ENCODE measurements around the gene LIPC. TPM values are rescaled to one million over a fixed set of nuclear protein-coding genes. Genes with fewer than 3 reads are reported as not detected.

Gene LIPC
- total RNA-seq, 4 donors from 2014 or later = 0.48 to 8.2 (median 2.6) TPM; not detected in 1

DNA sequence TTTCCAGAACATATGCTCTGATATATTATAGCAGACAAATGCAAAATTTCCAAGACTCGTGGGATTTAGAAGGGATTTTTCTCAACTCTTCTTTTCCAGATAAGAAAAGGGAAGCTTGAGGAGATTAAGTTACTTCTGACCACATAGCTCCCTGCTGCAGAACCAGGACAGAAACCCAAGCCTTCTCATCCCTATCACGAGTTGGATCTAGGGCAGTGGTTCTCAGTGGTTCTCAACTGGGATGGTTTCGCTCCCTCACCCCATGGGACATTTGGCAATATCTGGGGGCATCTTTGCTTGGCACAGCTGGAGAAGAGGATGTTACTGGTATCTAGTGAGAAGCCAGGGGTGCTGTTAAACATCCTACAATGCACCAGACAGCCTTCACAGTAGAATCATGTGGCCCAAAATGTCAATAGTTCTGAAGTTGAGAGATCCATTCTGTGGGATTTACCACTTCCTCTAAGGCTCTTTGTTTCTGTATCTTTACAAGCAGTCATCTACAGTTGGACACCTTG, 64.2 kb downstream of the LIPC start:
- no peak overlapping the region for H3K4me3 ChIP-seq
- no peaks in the 10 kb centered on the region for H3K27me3 ChIP-seq
- 90 to 93% methylated on average over 3 of the region's 3 CpGs for WGBS, 2 donors (ENCODE audit: low coverage in 1 of 2)
- H3K27ac ChIP-seq = no peak overlapping the region
- H3K9me3 ChIP-seq = no peaks in the 10 kb centered on the region
- intact Hi-C loops (cut with DNase I; ENCODE audit: low total_unique reads) (no loop called here), in situ Hi-C loops (cut with MboI; ENCODE audit: low pct_ligation_motif_present in 1 of 4, low pct_unique_long_range_greater_than_20kb in 1 of 4, low sequenced_read_pairs in 3 of 4) (no loop called here)
- TF ChIP-seq POLR2AphosphoS5 (IDR thresholded peaks at IDR 0.05) = no peak
- no peak for TF ChIP-seq EP300 (IDR thresholded peaks at IDR 0.05; ENCODE audit: low read depth)
- no peak for TF ChIP-seq POLR2A (IDR thresholded peaks at IDR 0.05)
- no peak for TF ChIP-seq CTCF (IDR thresholded peaks at IDR 0.05)
- no peak for DNase-seq
- no peaks in the 10 kb centered on the region for H3K36me3 ChIP-seq
- H3K4me1 ChIP-seq = no peaks in the 10 kb centered on the region

DNA sequence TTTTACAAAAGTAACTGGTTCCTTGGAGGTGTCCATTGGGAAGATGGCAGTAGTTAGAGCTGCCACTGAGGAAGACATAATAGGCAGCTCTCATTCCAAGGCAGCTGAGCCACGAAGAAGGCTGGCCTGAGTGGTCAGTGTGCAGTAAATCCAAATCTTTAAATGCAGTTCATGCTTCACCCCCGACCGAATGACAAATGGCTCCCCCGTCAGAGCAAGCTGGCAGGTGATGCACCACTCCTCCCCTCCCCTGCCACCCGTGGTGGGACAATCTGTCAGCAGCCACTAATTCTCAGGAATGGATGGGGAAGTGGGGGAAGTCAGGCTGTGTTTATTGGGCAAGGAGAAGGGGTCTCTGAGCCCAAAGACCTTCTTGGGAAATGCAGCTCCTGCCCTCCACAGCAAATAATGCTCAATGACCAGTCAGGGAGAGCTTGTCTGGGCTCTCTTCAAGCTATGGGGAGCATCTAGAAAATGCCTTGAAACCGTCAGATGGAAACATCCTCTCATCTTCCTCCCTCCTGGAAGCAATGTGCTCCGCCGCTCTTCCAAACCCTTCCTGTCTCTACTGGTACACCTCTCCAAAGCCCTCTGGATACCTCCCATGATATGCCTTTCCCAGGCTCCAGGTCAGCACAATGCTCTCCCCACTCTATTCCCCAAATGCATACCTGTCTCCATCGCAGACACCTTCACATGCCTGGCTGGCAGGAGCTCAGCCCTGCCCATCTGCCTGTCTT, 65.4 kb downstream of the LIPC start:
- TF ChIP-seq POLR2AphosphoS5 (IDR thresholded peaks at IDR 0.05) = no peak
- no peak for TF ChIP-seq POLR2A (IDR thresholded peaks at IDR 0.05)
- TF ChIP-seq CTCF (IDR thresholded peaks at IDR 0.05) = no peak
- TF ChIP-seq EP300 (IDR thresholded peaks at IDR 0.05; ENCODE audit: low read depth) = no peak
- H3K27me3 ChIP-seq = no peaks in the 10 kb centered on the region
- in situ Hi-C loops (cut with MboI; ENCODE audit: low pct_ligation_motif_present in 1 of 4, low pct_unique_long_range_greater_than_20kb in 1 of 4, low sequenced_read_pairs in 3 of 4) (no loop called here), intact Hi-C loops (cut with DNase I; ENCODE audit: low total_unique reads) (no loop called here)
- no peak overlapping the region for H3K4me3 ChIP-seq
- H3K36me3 ChIP-seq = no peaks in the 10 kb centered on the region
- DNase-seq = no peak
- H3K27ac ChIP-seq = no peak overlapping the region
- 85% methylated on average over 9 of the region's 9 CpGs; no CpG with 5 or more reads in 1 of the 2 donors for WGBS, 2 donors (ENCODE audit: low coverage in 1 of 2)
- no peaks in the 10 kb centered on the region for H3K9me3 ChIP-seq
- no peaks in the 10 kb centered on the region for H3K4me1 ChIP-seq

DNA sequence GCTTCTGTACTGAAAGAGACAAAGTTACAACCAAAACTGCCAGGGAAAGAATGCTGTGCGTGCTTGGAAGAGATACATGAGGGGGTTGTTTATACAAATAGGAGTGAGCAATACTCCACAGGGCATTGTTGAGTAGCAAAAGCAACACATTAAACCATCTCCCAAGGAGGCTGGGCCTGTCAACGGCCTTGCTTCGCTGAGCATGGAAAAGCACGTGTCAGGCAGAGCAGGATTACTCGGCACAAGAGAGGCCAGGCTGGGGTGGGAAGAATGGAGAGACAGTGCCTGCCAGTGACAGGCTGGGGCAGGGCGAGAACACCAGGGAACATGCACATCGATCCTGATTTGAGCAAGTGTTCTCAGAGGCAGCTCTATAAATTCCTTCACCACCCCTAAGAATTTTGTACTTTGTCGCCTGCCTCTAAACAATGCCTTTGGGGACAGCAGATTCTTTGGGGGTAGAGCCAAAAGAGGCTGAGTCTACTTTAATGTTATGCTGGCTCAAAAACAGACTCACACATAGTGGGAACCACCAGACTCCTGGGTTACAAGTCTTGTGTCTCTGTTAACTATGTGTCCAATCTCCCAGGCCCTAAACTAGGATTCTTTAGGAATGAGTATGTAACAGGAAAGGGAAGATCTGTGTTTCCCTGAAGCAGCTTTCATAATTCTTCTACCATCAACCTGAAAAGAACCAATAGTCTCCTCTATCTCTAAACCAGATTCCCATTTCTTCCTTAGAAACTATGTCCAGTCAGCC, 67.2 kb downstream of the LIPC start:
- Histone ChIP-seq H3K27me3 (no peaks in the 10 kb centered on the region), H3K27ac (no peak overlapping the region), H3K4me1 (no peaks in the 10 kb centered on the region), H3K36me3 (no peaks in the 10 kb centered on the region), H3K4me3 (no peak overlapping the region), H3K9me3 (no peaks in the 10 kb centered on the region)
- DNase-seq = no peak
- WGBS, 2 donors (ENCODE audit: low coverage in 1 of 2) = 58 to 79% methylated on average over 5 to 8 of the region's 8 CpGs
- in situ Hi-C loops (cut with MboI; ENCODE audit: low pct_ligation_motif_present in 1 of 4, low pct_unique_long_range_greater_than_20kb in 1 of 4, low sequenced_read_pairs in 3 of 4) (no loop called here), intact Hi-C loops (cut with DNase I; ENCODE audit: low total_unique reads) (no loop called here)
- TF ChIP-seq POLR2A (IDR thresholded peaks at IDR 0.05) (no peak), CTCF (IDR thresholded peaks at IDR 0.05) (no peak), EP300 (IDR thresholded peaks at IDR 0.05; ENCODE audit: low read depth) (no peak), POLR2AphosphoS5 (IDR thresholded peaks at IDR 0.05) (no peak)

DNA sequence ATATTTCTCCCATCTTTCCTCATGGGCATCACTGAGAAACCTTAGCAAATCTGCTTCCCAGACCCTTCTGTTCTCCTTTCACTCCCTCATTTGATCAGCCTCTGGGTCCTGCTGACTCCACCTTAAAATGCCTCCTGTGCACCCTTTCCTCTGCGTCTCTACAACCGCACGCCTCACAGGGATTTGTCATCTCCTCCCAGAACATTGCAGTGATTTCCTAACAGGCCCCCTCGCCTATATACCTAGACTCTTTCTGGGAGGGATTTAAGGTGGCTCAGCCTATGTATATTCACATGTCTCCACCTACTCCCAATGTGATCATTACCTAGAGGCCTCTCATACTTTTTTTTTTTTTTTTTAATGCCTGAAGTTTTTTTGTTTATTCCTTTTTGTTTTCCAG, 69.2 kb downstream of the LIPC start:
- no peak overlapping the region for H3K27ac ChIP-seq
- intact Hi-C loops (cut with DNase I; ENCODE audit: low total_unique reads) = no loop called here
- in situ Hi-C loops (cut with MboI; ENCODE audit: low pct_ligation_motif_present in 1 of 4, low pct_unique_long_range_greater_than_20kb in 1 of 4, low sequenced_read_pairs in 3 of 4) = no loop called here
- H3K9me3 ChIP-seq = no peaks in the 10 kb centered on the region
- H3K27me3 ChIP-seq = no peaks in the 10 kb centered on the region
- no peak overlapping the region for H3K4me3 ChIP-seq
- no peaks in the 10 kb centered on the region for H3K4me1 ChIP-seq
- TF ChIP-seq EP300 (IDR thresholded peaks at IDR 0.05; ENCODE audit: low read depth) (no peak), POLR2A (IDR thresholded peaks at IDR 0.05) (no peak), POLR2AphosphoS5 (IDR thresholded peaks at IDR 0.05) (no peak), CTCF (IDR thresholded peaks at IDR 0.05) (no peak)
- 96% methylated on average over 4 of the region's 4 CpGs for WGBS, 2 donors (ENCODE audit: low coverage in 1 of 2)
- no peaks in the 10 kb centered on the region for H3K36me3 ChIP-seq
- DNase-seq = no peak
